Measurements from ENCODE around the gene PTPRN2.

DNA sequence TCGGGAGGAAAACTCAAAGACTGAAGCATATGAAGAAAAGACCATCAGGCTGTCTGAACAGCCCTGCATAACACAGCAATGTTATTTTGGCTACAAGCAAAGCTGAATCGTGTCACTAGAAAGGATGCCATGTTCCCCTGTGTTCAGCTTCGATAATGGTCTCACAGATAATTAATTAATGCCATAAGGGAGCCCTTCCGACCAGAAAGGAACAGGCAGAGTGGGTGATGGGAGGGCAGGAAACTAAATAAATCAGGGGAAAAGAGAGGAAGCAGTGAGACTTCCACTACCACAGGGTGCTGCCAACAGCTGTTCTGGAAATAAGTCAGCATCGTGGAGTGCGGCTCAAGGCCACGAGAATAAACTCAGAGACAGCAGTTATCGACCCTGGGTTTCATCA is 3.2 kb downstream of the PTPRN2 start:
- TF ChIP-seq, protein P1, sequence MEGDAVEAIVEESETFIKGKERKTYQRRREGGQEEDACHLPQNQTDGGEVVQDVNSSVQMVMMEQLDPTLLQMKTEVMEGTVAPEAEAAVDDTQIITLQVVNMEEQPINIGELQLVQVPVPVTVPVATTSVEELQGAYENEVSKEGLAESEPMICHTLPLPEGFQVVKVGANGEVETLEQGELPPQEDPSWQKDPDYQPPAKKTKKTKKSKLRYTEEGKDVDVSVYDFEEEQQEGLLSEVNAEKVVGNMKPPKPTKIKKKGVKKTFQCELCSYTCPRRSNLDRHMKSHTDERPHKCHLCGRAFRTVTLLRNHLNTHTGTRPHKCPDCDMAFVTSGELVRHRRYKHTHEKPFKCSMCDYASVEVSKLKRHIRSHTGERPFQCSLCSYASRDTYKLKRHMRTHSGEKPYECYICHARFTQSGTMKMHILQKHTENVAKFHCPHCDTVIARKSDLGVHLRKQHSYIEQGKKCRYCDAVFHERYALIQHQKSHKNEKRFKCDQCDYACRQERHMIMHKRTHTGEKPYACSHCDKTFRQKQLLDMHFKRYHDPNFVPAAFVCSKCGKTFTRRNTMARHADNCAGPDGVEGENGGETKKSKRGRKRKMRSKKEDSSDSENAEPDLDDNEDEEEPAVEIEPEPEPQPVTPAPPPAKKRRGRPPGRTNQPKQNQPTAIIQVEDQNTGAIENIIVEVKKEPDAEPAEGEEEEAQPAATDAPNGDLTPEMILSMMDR (IDR thresholded peaks at IDR 0.05): no peak
- no peak for TF ChIP-seq TCF7L2 (IDR thresholded peaks at IDR 0.05; ENCODE audit: low read depth, low read length)
